ENCODE data around the gene RTL1. TPM values are rescaled to one million over a fixed set of nuclear protein-coding genes. Genes with fewer than 3 reads are reported as not detected.

Gene RTL1
- polyA plus RNA-seq, 1 experiment = not detected

DNA sequence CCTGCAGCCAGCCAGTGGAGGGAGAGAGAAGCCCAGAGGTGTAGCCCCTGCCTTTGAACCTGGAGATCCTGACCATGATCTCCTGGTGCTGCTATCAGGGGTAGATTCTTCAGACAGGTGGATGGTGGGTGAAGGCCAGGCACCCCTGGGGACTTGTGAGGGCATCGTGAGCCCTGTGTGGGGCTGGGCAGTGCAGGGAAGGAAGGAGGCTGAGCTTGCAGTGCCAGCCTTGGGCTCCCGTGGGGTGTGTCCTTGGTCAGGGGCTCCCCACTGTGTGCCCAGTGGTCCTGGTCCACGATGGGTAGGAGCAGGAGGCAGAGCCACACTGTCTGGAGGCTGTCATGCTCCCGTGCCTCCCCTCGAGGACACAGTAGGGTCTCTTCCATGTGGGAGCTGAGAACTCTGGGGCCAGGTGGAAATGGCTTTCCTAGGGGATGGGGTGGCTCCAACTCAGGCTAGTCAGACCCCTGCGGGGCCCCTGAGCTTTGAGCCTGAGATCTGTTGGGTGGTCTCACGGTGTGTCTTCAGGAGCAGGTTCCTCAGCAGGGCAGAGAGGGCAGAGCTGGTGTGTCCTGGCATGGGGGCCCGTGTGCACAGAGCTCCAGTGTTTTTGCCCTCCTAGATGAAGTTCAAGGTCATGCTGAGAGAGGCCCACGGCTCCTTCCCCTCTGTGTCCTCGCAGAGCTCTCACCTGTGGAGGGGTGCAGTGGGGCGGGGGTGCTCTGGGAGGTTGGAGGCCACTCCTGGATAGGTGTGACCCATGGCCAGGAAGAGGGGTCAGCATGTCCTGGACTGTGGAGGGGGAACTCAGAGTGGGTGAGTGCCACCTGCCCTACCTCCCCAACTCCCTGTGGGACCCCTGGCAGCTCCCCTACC lies 25.0 kb downstream of the RTL1 start:
- no peak for DNase-seq (ENCODE audit: low read depth, low spot score)
- H3K4me3 ChIP-seq (ENCODE audit: low read depth, low read length) = no peak overlapping the region
- ChIA-PET POLR2A (no interaction called here), CTCF (no interaction called here)
- TF ChIP-seq, protein P1, sequence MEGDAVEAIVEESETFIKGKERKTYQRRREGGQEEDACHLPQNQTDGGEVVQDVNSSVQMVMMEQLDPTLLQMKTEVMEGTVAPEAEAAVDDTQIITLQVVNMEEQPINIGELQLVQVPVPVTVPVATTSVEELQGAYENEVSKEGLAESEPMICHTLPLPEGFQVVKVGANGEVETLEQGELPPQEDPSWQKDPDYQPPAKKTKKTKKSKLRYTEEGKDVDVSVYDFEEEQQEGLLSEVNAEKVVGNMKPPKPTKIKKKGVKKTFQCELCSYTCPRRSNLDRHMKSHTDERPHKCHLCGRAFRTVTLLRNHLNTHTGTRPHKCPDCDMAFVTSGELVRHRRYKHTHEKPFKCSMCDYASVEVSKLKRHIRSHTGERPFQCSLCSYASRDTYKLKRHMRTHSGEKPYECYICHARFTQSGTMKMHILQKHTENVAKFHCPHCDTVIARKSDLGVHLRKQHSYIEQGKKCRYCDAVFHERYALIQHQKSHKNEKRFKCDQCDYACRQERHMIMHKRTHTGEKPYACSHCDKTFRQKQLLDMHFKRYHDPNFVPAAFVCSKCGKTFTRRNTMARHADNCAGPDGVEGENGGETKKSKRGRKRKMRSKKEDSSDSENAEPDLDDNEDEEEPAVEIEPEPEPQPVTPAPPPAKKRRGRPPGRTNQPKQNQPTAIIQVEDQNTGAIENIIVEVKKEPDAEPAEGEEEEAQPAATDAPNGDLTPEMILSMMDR (IDR thresholded peaks at IDR 0.05; ENCODE audit: low read depth, low read length) = no peak
- no peak overlapping the region for H3K27ac ChIP-seq (ENCODE audit: low read depth, low read length)
- no peaks in the 10 kb centered on the region for H3K27me3 ChIP-seq (ENCODE audit: control insufficient read depth, insufficient read depth, low read length)
- H3K9me3 ChIP-seq (ENCODE audit: control insufficient read depth, insufficient read depth, low read length) = peaks cover 46% of the 10 kb centered on the region

DNA sequence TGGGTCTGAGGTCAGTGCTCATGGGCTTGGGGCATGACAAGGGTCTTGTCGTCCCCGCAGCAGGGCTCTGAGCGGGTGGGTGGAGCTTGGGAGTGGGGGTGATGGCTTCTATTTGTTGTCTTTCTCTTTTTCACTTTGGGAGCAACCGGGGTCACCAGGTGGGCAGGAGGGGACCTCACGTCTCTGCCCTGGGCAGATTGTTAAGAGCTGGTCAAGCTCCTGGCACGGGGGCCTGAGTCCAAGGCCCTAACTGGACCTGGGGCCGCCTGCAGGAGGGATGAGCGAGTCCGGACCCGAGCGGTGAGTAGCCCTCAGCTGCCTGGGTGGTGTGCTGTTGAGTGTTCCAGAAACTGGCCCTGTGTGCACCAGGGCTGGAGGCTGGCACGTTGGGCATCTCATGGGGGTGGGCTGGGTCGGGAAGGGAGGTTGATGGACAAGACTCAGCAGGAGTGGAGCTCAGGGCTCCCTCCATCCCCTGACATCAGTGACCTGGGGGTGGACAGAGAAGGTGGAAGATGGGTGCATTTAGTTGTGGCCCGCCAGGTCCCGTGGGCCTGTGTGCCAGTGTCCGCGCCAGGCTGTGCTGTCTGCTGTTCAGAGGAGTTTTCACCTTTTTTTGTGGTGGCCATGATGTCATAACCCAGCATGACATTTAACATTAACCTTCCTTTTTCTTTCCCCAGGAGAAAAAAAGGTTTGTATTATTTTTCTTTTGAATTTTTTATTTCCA lies 27.5 kb downstream of the RTL1 start:
- Histone ChIP-seq H3K27me3 (ENCODE audit: control insufficient read depth, insufficient read depth, low read length) (no peaks in the 10 kb centered on the region), H3K4me3 (ENCODE audit: low read depth, low read length) (no peak overlapping the region), H3K27ac (ENCODE audit: low read depth, low read length) (no peak overlapping the region), H3K9me3 (ENCODE audit: control insufficient read depth, insufficient read depth, low read length) (peaks cover 25% of the 10 kb centered on the region)
- POLR2A ChIA-PET = no interaction called here
- TF ChIP-seq, protein P1 (IDR thresholded peaks at IDR 0.05; ENCODE audit: low read depth, low read length) = no peak
- CTCF ChIA-PET = no interaction called here
- DNase-seq (ENCODE audit: low read depth, low spot score) = no peak

- ChIA-PET CTCF (no interaction called here), POLR2A (no interaction called here)
- no peak for DNase-seq (ENCODE audit: low read depth, low spot score)
- H3K9me3 ChIP-seq (ENCODE audit: control insufficient read depth, insufficient read depth, low read length) = peaks cover 16% of the 10 kb centered on the region
- H3K4me3 ChIP-seq (ENCODE audit: low read depth, low read length) = no peak overlapping the region
- TF ChIP-seq, protein P1 (IDR thresholded peaks at IDR 0.05; ENCODE audit: low read depth, low read length) = no peak
- H3K27me3 ChIP-seq (ENCODE audit: control insufficient read depth, insufficient read depth, low read length) = no peaks in the 10 kb centered on the region
- H3K27ac ChIP-seq (ENCODE audit: low read depth, low read length) = no peak overlapping the region
These were observed 28.4 kb downstream of the RTL1 start for GRCh38 chr14:100875126-100875525.

DNA sequence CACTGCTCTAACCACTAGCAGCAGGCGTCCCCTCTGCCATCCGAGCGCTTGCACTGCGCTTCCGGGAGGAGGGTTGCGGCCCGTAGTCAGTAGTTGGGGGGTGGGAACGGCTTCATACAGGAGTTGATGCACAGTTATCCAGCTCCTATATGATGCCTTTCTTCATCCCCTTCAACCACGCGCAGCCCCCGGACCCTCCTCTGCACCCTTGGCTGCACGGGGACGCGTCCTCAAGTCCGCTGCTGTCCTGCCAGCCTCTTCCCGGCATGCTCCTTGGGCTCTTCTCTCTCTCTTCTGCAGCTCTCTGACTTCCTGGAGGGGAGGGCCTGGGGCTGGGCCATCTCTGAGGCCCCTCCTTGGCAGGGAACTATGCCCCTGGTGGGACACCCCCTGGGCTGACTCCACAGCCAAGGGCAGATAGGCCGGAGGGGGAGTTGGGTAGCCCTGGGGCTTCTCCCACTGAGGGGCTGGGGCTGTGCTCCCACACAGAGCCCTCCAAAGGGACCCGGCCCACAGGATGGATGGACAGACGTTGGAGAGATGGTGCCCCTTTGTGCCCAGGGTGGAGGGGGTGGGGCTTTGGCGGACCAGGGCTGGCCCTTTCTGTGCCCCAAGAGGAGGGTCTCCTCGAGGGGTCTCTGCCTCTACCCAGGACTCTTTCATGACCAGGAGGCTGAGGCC lies 29.0 kb downstream of the RTL1 start:
- CTCF ChIA-PET = no interaction called here
- no peaks in the 10 kb centered on the region for H3K27me3 ChIP-seq (ENCODE audit: control insufficient read depth, insufficient read depth, low read length)
- H3K4me3 ChIP-seq (ENCODE audit: low read depth, low read length) = no peak overlapping the region
- no peak for DNase-seq (ENCODE audit: low read depth, low spot score)
- no peak overlapping the region for H3K27ac ChIP-seq (ENCODE audit: low read depth, low read length)
- peaks cover 15% of the 10 kb centered on the region for H3K9me3 ChIP-seq (ENCODE audit: control insufficient read depth, insufficient read depth, low read length)
- TF ChIP-seq, protein P1 (IDR thresholded peaks at IDR 0.05; ENCODE audit: low read depth, low read length) = no peak
- POLR2A ChIA-PET = no interaction called here

Measured in AG04450 (cell line).